Memory B cell (primary cell): ENCODE measurements around the gene SMIM21.

ENCODE experiments used
- ATAC-seq: fragments of 150-1000 bp; cut with Tn5 transposase; 2 replicates; pipeline ENCODE4 v1.10.0; 2021; ENCODE audit warnings: low read depth, mild to moderate bottlenecking, moderate library complexity
- DNase-seq, 2 donors: peaks; one replicate each; pipeline ENCODE4 v3.0.0; 2022; ENCODE audit warnings: low spot score in 2 of 2
- H3K27ac Mint-ChIP-seq: one replicate; pipeline ENCODE4 v1.8.0; 2022; ENCODE audit warnings: mild to moderate bottlenecking, moderate library complexity, mixed read lengths
- H3K27me3 Mint-ChIP-seq: one replicate; pipeline ENCODE4 v1.8.0; 2022; ENCODE audit warnings: mixed read lengths
- H3K36me3 Mint-ChIP-seq: one replicate; pipeline ENCODE4 v1.8.0; 2022; ENCODE audit warnings: mild to moderate bottlenecking, mixed read lengths
- H3K4me1 Mint-ChIP-seq: one replicate; pipeline ENCODE4 v1.8.0; 2022; ENCODE audit warnings: mixed read lengths
- H3K4me3 Mint-ChIP-seq: one replicate; pipeline ENCODE4 v1.8.0; 2022; ENCODE audit warnings: mild to moderate bottlenecking, moderate library complexity, mixed read lengths
- H3K9me3 Mint-ChIP-seq: one replicate; pipeline ENCODE4 v1.8.0; 2022; ENCODE audit warnings: mixed read lengths

SMIM21 gene

DNA sequence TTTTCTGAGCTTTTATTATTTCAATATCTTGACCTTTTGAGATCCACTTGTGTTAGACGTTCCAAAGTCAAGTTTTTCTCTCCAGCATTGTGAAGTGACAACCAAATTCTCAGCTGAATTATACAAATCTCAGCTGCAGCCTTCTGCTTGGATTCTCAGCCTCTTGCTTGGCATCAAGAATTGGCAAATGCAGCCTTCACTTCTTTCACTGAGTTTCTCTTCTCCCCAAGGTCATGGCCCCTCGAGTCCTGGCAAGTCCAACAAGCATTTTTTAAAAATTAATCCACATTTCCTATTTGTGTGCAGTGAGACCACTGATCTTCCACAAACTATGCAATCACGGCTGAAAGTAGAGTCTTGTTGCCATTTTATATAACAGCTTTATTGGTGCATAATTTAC lies 23.4 kb upstream of the SMIM21 start:
- H3K9me3 Mint-ChIP-seq, result peaks cover 3% of the 10 kb centered on the region
- no peak overlapping the region for H3K4me3 Mint-ChIP-seq
- no peak overlapping the region for H3K27ac Mint-ChIP-seq
- H3K27me3 Mint-ChIP-seq, result peaks cover 6% of the 10 kb centered on the region
- ATAC-seq (no peak), DNase-seq (no peak)
- no peaks in the 10 kb centered on the region for H3K4me1 Mint-ChIP-seq
- H3K36me3 Mint-ChIP-seq, result no peaks in the 10 kb centered on the region

- Mint-ChIP-seq H3K9me3 (no peaks in the 10 kb centered on the region), H3K27me3 (peaks cover 3% of the 10 kb centered on the region), H3K4me1 (no peaks in the 10 kb centered on the region), H3K36me3 (no peaks in the 10 kb centered on the region), H3K27ac (no peak overlapping the region), H3K4me3 (no peak overlapping the region)
- ATAC-seq (no peak), DNase-seq (no peak)
Observed at GRCh38 chr18:75441896-75442295, 14.4 kb upstream of the SMIM21 start.

DNA sequence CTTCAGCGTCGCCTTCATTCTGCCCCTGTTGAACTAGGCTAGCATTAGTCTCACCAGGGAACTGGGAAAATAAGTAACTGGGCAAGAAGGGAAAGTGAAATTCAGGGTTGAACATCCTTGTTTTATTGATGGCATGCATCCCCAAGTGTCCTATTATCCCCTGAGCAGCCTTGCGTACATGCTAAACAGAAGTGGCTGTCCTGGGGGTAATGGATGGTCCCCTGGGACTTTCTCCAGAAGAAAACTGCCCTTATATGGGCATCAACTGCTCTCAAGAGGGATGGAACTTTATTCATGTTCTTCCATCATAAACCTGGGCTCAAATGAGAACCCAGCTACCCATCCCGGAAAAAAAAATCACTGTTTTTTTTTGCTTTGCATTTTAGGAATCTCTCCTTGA lies 11.8 kb upstream of the SMIM21 start:
- no peaks in the 10 kb centered on the region for H3K36me3 Mint-ChIP-seq
- H3K9me3 Mint-ChIP-seq, result no peaks in the 10 kb centered on the region
- H3K4me1 Mint-ChIP-seq, result no peaks in the 10 kb centered on the region
- H3K4me3 Mint-ChIP-seq, result no peak overlapping the region
- DNase-seq, result no peak
- H3K27me3 Mint-ChIP-seq, result peaks cover 5% of the 10 kb centered on the region
- no peak for ATAC-seq
- H3K27ac Mint-ChIP-seq, result no peak overlapping the region

DNA sequence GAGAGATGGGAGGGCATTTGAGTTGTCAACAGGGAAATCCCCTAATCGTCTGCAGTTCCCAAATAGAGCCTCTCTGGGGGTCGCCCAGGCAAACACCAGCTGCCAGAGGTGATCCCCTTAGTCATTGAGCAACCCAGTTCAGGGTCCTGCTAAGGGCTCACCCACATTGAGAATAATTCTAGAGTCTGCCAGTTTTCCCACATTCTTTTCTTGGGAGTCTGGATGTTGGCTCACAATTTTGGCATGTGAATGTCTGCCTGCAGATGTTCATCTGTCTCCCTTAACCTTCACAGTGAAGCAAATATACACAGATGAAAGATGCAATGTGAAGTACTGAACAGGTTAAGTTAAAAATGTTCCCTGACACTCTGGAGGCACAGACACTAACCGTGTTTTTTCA lies 11.4 kb upstream of the SMIM21 start:
- Mint-ChIP-seq H3K27ac (no peak overlapping the region), H3K9me3 (no peaks in the 10 kb centered on the region), H3K27me3 (peaks cover 3% of the 10 kb centered on the region), H3K4me3 (no peak overlapping the region), H3K4me1 (no peaks in the 10 kb centered on the region), H3K36me3 (no peaks in the 10 kb centered on the region)
- ATAC-seq (no peak), DNase-seq (no peak)

DNA sequence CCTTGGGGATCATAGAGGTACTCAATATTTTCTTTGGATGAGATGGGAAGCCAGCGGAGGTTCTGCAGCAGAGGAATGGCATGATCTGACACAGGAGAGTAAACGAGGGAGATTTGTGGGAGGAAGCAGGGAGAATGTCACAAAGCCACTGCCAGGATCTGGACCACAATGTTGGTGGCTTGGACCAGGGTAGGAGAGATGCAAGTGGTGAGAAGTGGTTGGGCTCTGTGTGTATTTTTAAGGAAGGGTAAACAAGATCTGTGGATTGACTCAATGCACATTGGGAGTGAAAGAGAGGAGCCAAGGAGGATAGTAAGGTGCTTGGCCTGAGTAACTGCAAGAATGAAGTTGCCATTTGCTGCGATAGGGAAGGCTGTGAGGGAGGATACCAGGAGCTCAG lies 10.5 kb upstream of the SMIM21 start:
- H3K9me3 Mint-ChIP-seq, result no peaks in the 10 kb centered on the region
- no peaks in the 10 kb centered on the region for H3K36me3 Mint-ChIP-seq
- no peaks in the 10 kb centered on the region for H3K4me1 Mint-ChIP-seq
- H3K27ac Mint-ChIP-seq, result no peak overlapping the region
- H3K27me3 Mint-ChIP-seq, result peaks cover 2% of the 10 kb centered on the region
- ATAC-seq (no peak), DNase-seq (no peak)
- no peak overlapping the region for H3K4me3 Mint-ChIP-seq

- DNase-seq (no peak), ATAC-seq (no peak)
- Mint-ChIP-seq H3K36me3 (no peaks in the 10 kb centered on the region), H3K4me3 (no peak overlapping the region), H3K27me3 (peaks cover 14% of the 10 kb centered on the region), H3K4me1 (no peaks in the 10 kb centered on the region), H3K9me3 (no peaks in the 10 kb centered on the region), H3K27ac (no peak overlapping the region)
Observed at GRCh38 chr18:75433098-75433497, 5.6 kb upstream of the SMIM21 start.

- ATAC-seq, result no peak
- DNase-seq, result no peak
- Mint-ChIP-seq H3K27ac (no peak overlapping the region), H3K4me3 (no peak overlapping the region), H3K36me3 (no peaks in the 10 kb centered on the region), H3K27me3 (peaks cover 13% of the 10 kb centered on the region), H3K9me3 (no peaks in the 10 kb centered on the region), H3K4me1 (no peaks in the 10 kb centered on the region)
Observed at GRCh38 chr18:75429975-75430374, 2.5 kb upstream of the SMIM21 start.

- no peak for ATAC-seq
- DNase-seq, result no peak
- Mint-ChIP-seq H3K27me3 (peaks cover 13% of the 10 kb centered on the region), H3K4me3 (no peak overlapping the region), H3K27ac (no peak overlapping the region), H3K36me3 (no peaks in the 10 kb centered on the region), H3K4me1 (no peaks in the 10 kb centered on the region), H3K9me3 (no peaks in the 10 kb centered on the region)
Observed at GRCh38 chr18:75428490-75428889, 987 bp upstream of the SMIM21 start.

- H3K36me3 Mint-ChIP-seq, result no peaks in the 10 kb centered on the region
- DNase-seq, result no peak
- H3K27ac Mint-ChIP-seq, result no peak overlapping the region
- H3K9me3 Mint-ChIP-seq, result no peaks in the 10 kb centered on the region
- ATAC-seq, result no peak
- no peaks in the 10 kb centered on the region for H3K4me1 Mint-ChIP-seq
- H3K4me3 Mint-ChIP-seq, result no peak overlapping the region
- no peaks in the 10 kb centered on the region for H3K27me3 Mint-ChIP-seq
Observed at GRCh38 chr18:75422341-75422910, 5.1 kb downstream of the SMIM21 start.

GRCh38 chr18:75421656-75422055 lies 5.8 kb downstream of the SMIM21 start:
- DNase-seq (no peak), ATAC-seq (no peak)
- H3K9me3 Mint-ChIP-seq, result no peaks in the 10 kb centered on the region
- H3K4me1 Mint-ChIP-seq, result no peaks in the 10 kb centered on the region
- H3K27me3 Mint-ChIP-seq, result no peaks in the 10 kb centered on the region
- no peak overlapping the region for H3K4me3 Mint-ChIP-seq
- no peaks in the 10 kb centered on the region for H3K36me3 Mint-ChIP-seq
- H3K27ac Mint-ChIP-seq, result no peak overlapping the region

GRCh38 chr18:75418293-75419005 lies 9.1 kb downstream of the SMIM21 start:
- no peak for ATAC-seq
- no peaks in the 10 kb centered on the region for H3K27me3 Mint-ChIP-seq
- no peaks in the 10 kb centered on the region for H3K4me1 Mint-ChIP-seq
- no peaks in the 10 kb centered on the region for H3K9me3 Mint-ChIP-seq
- no peaks in the 10 kb centered on the region for H3K36me3 Mint-ChIP-seq
- no peak overlapping the region for H3K27ac Mint-ChIP-seq
- H3K4me3 Mint-ChIP-seq, result no peak overlapping the region
- no peak for DNase-seq

- Mint-ChIP-seq H3K9me3 (no peaks in the 10 kb centered on the region), H3K27ac (no peak overlapping the region), H3K4me3 (no peak overlapping the region), H3K27me3 (peaks cover 2% of the 10 kb centered on the region), H3K36me3 (no peaks in the 10 kb centered on the region), H3K4me1 (no peaks in the 10 kb centered on the region)
- ATAC-seq (no peak), DNase-seq (no peak)
Observed at GRCh38 chr18:75410611-75411010, 16.9 kb downstream of the SMIM21 start.

- no peak overlapping the region for H3K27ac Mint-ChIP-seq
- no peaks in the 10 kb centered on the region for H3K4me1 Mint-ChIP-seq
- no peak overlapping the region for H3K4me3 Mint-ChIP-seq
- ATAC-seq (no peak), DNase-seq (no peak)
- peaks cover 2% of the 10 kb centered on the region for H3K27me3 Mint-ChIP-seq
- H3K9me3 Mint-ChIP-seq, result no peaks in the 10 kb centered on the region
- H3K36me3 Mint-ChIP-seq, result no peaks in the 10 kb centered on the region
Observed at GRCh38 chr18:75409806-75410205, 17.7 kb downstream of the SMIM21 start.

DNA sequence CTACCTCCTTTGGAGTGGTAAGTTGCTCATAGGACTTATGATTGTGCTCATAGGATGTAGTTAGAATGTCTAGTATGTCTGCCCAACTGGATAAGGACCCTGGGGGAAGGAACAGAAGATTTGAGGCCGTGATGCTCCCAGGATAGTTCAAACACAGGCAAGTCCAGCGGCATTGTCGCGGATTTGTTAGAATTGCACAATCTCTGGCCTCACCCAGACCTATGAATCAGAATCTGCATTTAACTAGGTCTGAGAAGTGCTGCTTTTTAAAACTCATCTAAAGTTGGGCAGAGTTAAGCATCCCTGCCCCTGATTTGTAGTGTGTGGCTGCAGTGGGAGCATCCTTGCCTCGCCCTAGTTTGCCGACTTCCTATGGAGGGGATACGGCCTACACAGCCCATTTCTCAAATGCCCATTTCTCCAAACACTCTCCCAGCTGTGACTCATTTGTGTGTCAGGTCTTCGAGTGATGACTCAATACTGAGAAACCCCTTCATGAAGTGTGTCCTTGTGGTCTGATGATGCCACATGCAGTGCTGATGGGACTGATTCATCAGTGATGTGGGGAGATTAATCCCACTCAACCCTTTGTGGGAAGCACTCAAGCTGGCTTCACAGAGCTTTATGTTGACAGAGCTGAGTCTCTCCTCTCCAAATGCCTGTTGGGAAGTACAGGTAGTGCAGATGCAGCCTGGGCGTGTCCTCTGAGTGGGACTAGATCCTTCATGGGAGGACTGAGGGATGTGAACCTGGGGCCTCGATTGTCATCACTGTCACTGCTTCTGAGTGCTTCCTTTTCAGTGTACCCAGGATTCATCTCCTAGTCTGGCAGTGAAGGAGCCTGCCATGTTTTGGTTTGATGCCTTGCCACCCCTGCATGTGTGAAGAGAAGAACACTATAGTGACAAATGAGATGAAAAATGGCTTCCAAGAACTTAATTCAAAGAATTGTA lies 18.7 kb downstream of the SMIM21 start:
- Mint-ChIP-seq H3K27me3 (peaks cover 2% of the 10 kb centered on the region), H3K4me3 (no peak overlapping the region), H3K9me3 (no peaks in the 10 kb centered on the region), H3K36me3 (no peaks in the 10 kb centered on the region), H3K27ac (no peak overlapping the region), H3K4me1 (no peaks in the 10 kb centered on the region)
- DNase-seq (no peak), ATAC-seq (no peak)
